GM19438 (cell line): ENCODE measurements around the gene SLC2A8.

ENCODE experiments used
- ATAC-seq: cut with Tn5 transposase; IDR thresholded peaks from one replicate; pipeline ENCODE4 v1.9.1; 2021; ENCODE audit warnings: low read depth; ENCODE audit not compliant: unreplicated experiment

Gene SLC2A8

GRCh38 chr9:127380479-127380878 lies 16.5 kb upstream of the SLC2A8 start:
- ATAC-seq = no peak

- ATAC-seq = no peak
These were observed 14.4 kb upstream of the SLC2A8 start for GRCh38 chr9:127382541-127382940.

GRCh38 chr9:127384016-127384730 lies 12.8 kb upstream of the SLC2A8 start:
- ATAC-seq = no peak

GRCh38 chr9:127384901-127385300 lies 12.1 kb upstream of the SLC2A8 start:
- ATAC-seq = no peak

GRCh38 chr9:127386249-127386648 lies 10.7 kb upstream of the SLC2A8 start:
- no peak for ATAC-seq

- ATAC-seq = no peak
These were observed 10.0 kb upstream of the SLC2A8 start for GRCh38 chr9:127386981-127387380.

GRCh38 chr9:127388037-127388855 lies 8.7 kb upstream of the SLC2A8 start:
- peak; percentile 69 for ATAC-seq

GRCh38 chr9:127388856-127389238 lies 8.1 kb upstream of the SLC2A8 start:
- ATAC-seq = no peak

- ATAC-seq = no peak
These were observed 7.4 kb upstream of the SLC2A8 start for GRCh38 chr9:127389381-127390247.

- ATAC-seq = no peak
These were observed 6.8 kb upstream of the SLC2A8 start for GRCh38 chr9:127390248-127390545.

GRCh38 chr9:127390563-127390962 lies 6.4 kb upstream of the SLC2A8 start:
- no peak for ATAC-seq

- ATAC-seq = no peak
These were observed 4.8 kb upstream of the SLC2A8 start for GRCh38 chr9:127392166-127392565.

GRCh38 chr9:127392976-127393375 lies 4.0 kb upstream of the SLC2A8 start:
- ATAC-seq = no peak

GRCh38 chr9:127393645-127394044 lies 3.3 kb upstream of the SLC2A8 start:
- ATAC-seq = no peak

GRCh38 chr9:127395497-127396252 lies 1.3 kb upstream of the SLC2A8 start:
- ATAC-seq = no peak

GRCh38 chr9:127396253-127396807 lies 639 bp upstream of the SLC2A8 start:
- peak; percentile 7 for ATAC-seq

- no peak for ATAC-seq
These were observed 791 bp downstream of the SLC2A8 start for GRCh38 chr9:127397646-127398274.

GRCh38 chr9:127398275-127398647 lies 1.3 kb downstream of the SLC2A8 start:
- ATAC-seq = no peak

- no peak for ATAC-seq
These were observed 1.9 kb downstream of the SLC2A8 start for GRCh38 chr9:127398715-127399400.
